SJSA1 (cell line): Measurements from ENCODE around the gene MEIOB. TPM values are rescaled to one million over a fixed set of nuclear protein-coding genes. Genes with fewer than 3 reads are reported as not detected.

Experiments
- DNase-seq, 2 experiments: peaks; one replicate each; pipeline ENCODE4 v3.0.0-alpha.2; 2015 to 2020; ENCODE audit warnings: low spot score in 2 of 2, low read depth in 1 of 2
- H3K27ac ChIP-seq: fragments of 250-450 bp; sonication (Bioruptor Pico); 2 replicates; pipeline ENCODE4 v1.5.1; 2020; ENCODE audit warnings: mild to moderate bottlenecking, moderate library complexity
- H3K27me3 ChIP-seq: fragments of 250-450 bp; sonication (Bioruptor Pico); replicated peaks from 2 replicates; pipeline ENCODE4 v1.5.1; 2020; ENCODE audit warnings: mild to moderate bottlenecking, moderate library complexity
- H3K36me3 ChIP-seq: fragments of 250-450 bp; sonication (Bioruptor Pico); 2 replicates; pipeline ENCODE4 v1.5.1; 2020; ENCODE audit warnings: mild to moderate bottlenecking
- H3K4me1 ChIP-seq: fragments of 250-450 bp; sonication (Bioruptor Pico); replicated peaks from 2 replicates; pipeline ENCODE4 v1.6.1; 2021; ENCODE audit warnings: mild to moderate bottlenecking
- H3K4me3 ChIP-seq: fragments of 250-450 bp; sonication (Bioruptor Pico); 2 replicates; pipeline ENCODE4 v1.5.1; 2020; ENCODE audit warnings: mild to moderate bottlenecking
- H3K9me3 ChIP-seq: fragments of 250-450 bp; sonication (Bioruptor Pico); replicated peaks from 2 replicates; pipeline ENCODE4 v1.5.1; 2020; ENCODE audit warnings: mild to moderate bottlenecking
- total RNA-seq: library from RNA; depleted of rRNA; stranded (reverse); fragments of >200 nt; shearing (Covaris generic); gene quantifications from 2 replicates; pipeline ENCODE4 v1.2.3, GENCODE V29; 2014

Gene MEIOB
- total RNA-seq, 1 experiment from 2014 or later, result not detected

DNA sequence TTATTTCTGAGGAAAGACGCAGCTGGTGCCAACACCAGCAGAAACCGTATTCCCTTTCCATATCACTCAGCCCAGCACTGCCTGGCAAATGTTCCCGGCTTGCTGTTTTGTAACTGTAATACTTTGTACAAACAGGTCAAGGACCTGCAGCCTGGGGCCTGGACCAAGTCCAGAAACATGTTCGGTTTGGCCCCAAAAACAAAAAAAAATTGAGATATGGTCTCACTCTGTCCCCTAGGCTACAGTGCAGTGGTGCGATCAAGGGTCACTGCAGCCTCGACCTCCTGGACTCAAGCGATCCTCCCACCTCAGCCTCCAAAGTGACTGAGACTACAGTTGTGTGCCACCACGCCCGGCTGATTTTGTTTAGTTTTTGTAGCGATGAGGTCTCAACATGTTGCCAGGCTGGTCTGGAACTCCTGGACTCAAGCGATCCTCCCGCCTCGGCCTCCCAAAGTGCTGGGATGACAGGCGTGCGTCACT is 46.5 kb downstream of the MEIOB start:
- H3K9me3 ChIP-seq, result no peaks in the 10 kb centered on the region
- no peak for DNase-seq
- peaks cover 17% of the 10 kb centered on the region for H3K36me3 ChIP-seq
- no peak overlapping the region for H3K27ac ChIP-seq
- H3K4me3 ChIP-seq, result peak overlapping the region; percentile 86
- no peaks in the 10 kb centered on the region for H3K27me3 ChIP-seq
- peaks cover 24% of the 10 kb centered on the region for H3K4me1 ChIP-seq

- H3K9me3 ChIP-seq, result no peaks in the 10 kb centered on the region
- H3K27me3 ChIP-seq, result no peaks in the 10 kb centered on the region
- DNase-seq, result peak; percentile 20 to 70
- H3K27ac ChIP-seq, result no peak overlapping the region
- peaks cover 24% of the 10 kb centered on the region for H3K4me1 ChIP-seq
- no peak overlapping the region for H3K4me3 ChIP-seq
- H3K36me3 ChIP-seq, result peaks cover 3% of the 10 kb centered on the region
Measured at GRCh38 chr16:1823821-1824220, 48.1 kb downstream of the MEIOB start.

GRCh38 chr16:1822801-1823200 is 49.2 kb downstream of the MEIOB start:
- Histone ChIP-seq H3K4me3 (no peak overlapping the region), H3K36me3 (no peaks in the 10 kb centered on the region; the same call in 1 of the 2 replicates), H3K27me3 (no peaks in the 10 kb centered on the region), H3K27ac (no peak overlapping the region), H3K9me3 (no peaks in the 10 kb centered on the region), H3K4me1 (peaks cover 17% of the 10 kb centered on the region)
- no peak for DNase-seq

DNA sequence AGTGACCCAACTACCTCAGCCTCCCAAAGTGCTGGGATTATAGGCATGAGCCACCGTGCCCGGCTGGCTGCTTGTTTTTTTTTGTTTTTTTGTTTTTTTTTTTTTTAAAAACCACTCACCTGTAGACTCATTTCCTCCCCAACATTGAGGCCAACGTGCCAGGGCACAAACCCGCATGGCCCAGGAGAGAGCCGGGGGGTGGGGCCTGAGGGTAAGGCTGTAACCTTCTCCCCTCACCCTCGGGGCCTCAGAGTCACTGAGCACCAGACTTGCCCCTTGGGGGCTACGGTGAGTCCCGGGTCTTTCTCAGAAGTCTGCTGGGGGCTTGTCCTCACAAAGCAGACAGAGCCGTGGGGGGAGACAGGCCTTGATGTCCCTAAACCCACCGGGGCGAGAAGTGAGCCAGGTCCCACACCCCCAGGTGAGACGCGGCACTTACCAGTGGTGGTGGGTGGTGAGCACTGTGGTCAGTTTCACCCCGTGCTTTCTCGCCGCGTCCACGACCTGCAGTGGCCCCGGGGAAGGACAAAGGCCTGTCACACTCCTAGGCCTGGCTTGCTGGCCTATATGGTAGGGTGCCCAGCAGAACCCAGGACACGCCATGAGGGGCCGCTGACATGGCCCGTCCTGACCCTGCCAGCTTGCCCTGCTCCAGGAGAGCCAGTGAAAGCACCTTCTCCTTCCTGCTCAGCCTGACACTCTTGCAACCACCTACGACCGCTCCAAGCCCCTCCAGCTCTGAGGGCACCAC is 49.9 kb downstream of the MEIOB start:
- Histone ChIP-seq H3K9me3 (no peaks in the 10 kb centered on the region), H3K27ac (no peak overlapping the region), H3K4me3 (no peak overlapping the region), H3K36me3 (no peaks in the 10 kb centered on the region; the same call in 1 of the 2 replicates), H3K4me1 (peaks cover 10% of the 10 kb centered on the region), H3K27me3 (no peaks in the 10 kb centered on the region)
- DNase-seq, result no peak

- no peak for DNase-seq
- peaks cover 5% of the 10 kb centered on the region for H3K36me3 ChIP-seq
- H3K27me3 ChIP-seq, result no peaks in the 10 kb centered on the region
- no peak overlapping the region for H3K4me3 ChIP-seq
- no peaks in the 10 kb centered on the region for H3K9me3 ChIP-seq
- H3K4me1 ChIP-seq, result peaks cover 5% of the 10 kb centered on the region
- H3K27ac ChIP-seq, result no peak overlapping the region
Measured at GRCh38 chr16:1820946-1821290, 51.0 kb downstream of the MEIOB start.

DNA sequence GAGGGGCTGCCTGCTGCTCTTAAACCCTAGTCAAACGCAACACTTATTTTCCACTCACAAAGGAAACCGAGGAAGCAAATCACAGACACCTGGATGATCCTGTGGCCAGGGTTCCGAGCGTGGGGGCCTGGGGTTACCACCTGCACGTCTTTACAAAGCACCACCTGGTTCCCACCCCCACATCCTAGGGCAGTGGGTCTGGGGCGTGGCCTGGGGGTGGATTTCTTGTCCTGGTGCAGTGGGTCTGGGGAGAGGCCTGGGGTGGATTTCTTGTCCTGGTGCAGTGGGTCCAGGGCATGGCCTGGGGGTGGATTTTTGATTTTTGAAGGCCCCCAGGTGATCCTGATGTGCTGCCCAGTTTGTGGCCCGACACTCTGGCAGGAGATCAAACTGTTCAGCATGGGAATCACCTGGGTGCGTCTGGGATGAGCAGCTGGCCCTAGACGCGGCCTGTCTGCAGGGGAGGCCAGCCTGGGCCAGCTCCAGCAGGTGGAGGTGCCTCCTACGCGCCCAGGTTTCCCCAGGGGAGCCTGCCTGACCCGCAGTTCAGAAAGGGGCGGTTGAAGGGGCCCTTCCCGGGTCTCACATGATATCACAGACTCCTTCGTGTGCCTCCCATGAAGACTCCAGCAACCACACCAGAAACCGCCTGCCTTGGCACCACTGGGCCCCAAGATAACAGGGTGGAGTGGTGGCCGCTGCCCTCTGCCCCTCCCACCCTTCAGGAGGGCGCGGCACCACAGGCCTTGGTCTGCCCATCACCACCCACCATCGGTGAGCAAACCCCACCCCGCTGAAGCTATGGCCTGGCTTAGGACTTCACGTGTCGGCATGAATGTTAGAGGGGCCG is 51.6 kb downstream of the MEIOB start:
- H3K36me3 ChIP-seq, result peaks cover 5% of the 10 kb centered on the region
- no peak overlapping the region for H3K4me3 ChIP-seq
- no peaks in the 10 kb centered on the region; the same call in 1 of the 2 replicates for H3K4me1 ChIP-seq
- no peaks in the 10 kb centered on the region for H3K27me3 ChIP-seq
- H3K9me3 ChIP-seq, result no peaks in the 10 kb centered on the region
- no peak for DNase-seq
- H3K27ac ChIP-seq, result no peak overlapping the region

DNA sequence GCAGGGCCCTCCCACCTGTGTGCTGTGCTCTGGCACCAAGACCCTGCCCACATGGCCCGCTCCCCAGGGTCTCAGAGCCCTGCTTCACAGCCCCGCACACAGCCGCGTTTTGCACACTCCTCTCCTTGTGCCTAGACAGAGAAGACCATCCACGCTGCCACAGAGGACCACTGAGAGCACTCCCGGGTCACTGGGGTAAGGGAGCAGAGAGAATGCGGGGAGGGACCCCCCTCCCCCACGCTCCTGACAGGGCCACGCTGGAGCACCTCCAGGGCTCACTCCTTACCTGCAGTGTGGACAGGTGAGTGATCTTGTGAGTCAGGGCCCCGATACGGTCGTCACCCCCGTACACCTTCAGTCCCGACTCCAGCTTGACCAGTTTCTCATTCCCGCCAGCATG is 52.4 kb downstream of the MEIOB start:
- H3K27ac ChIP-seq, result no peak overlapping the region

GRCh38 chr16:1818873-1819525 is 53.0 kb downstream of the MEIOB start:
- no peaks in the 10 kb centered on the region for H3K9me3 ChIP-seq
- no peaks in the 10 kb centered on the region for H3K27me3 ChIP-seq
- peaks cover 5% of the 10 kb centered on the region for H3K36me3 ChIP-seq
- DNase-seq, result no peak
- no peak overlapping the region for H3K27ac ChIP-seq
- no peaks in the 10 kb centered on the region for H3K4me1 ChIP-seq
- no peak overlapping the region for H3K4me3 ChIP-seq

More for the DNA sequence above, 52.4 kb downstream of the MEIOB start:
- Histone ChIP-seq H3K36me3 (peaks cover 5% of the 10 kb centered on the region), H3K4me1 (no peaks in the 10 kb centered on the region), H3K4me3 (no peak overlapping the region), H3K9me3 (no peaks in the 10 kb centered on the region), H3K27me3 (no peaks in the 10 kb centered on the region)
- DNase-seq, result no peak

GRCh38 chr16:1818204-1818872 is 53.6 kb downstream of the MEIOB start:
- Histone ChIP-seq H3K9me3 (no peaks in the 10 kb centered on the region), H3K27ac (no peak overlapping the region), H3K4me3 (no peak overlapping the region), H3K36me3 (peaks cover 5% of the 10 kb centered on the region), H3K27me3 (no peaks in the 10 kb centered on the region), H3K4me1 (no peaks in the 10 kb centered on the region)
- no peak for DNase-seq

DNA sequence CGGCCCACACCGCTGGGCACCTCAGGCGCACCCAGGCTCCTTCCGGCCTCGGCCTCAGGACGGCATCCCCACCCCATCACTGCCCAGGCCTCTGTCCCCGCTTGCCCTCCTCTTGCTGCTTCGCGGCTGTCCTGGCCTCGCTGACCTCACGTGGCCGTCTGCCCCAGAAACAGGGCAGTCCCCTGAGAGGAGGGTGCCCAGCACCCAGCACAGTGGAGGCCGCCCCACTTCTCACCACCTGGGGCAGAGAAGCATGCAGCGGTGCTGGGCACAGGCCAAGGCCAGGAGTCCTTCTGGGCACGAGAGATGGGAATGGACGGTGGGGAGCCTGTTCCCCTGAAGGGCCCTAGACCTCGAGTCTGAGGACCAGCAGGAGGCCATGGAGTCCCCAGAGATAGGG is 54.2 kb downstream of the MEIOB start:
- no peaks in the 10 kb centered on the region for H3K4me1 ChIP-seq
- H3K27me3 ChIP-seq, result no peaks in the 10 kb centered on the region
- peaks cover 5% of the 10 kb centered on the region for H3K36me3 ChIP-seq
- H3K4me3 ChIP-seq, result no peak overlapping the region
- no peak for DNase-seq
- H3K27ac ChIP-seq, result no peak overlapping the region
- H3K9me3 ChIP-seq, result no peaks in the 10 kb centered on the region

DNA sequence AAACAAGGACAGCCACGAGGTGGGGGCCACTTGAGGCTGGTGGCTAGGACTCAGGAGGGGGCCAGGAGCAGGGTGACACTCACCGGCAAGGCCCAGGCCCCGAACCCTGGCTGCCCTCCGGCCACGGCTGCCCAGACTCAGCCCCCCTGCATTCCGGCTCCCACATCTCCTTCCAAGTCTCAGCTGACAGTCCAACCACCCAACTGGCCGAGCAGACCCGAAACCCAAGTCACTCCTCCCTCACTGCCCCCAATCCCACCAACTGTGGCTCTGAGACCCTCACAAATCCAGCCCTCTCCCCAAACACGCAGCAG is 54.7 kb downstream of the MEIOB start:
- Histone ChIP-seq H3K27ac (no peak overlapping the region), H3K4me1 (no peaks in the 10 kb centered on the region), H3K27me3 (no peaks in the 10 kb centered on the region), H3K36me3 (peaks cover 5% of the 10 kb centered on the region), H3K4me3 (no peak overlapping the region), H3K9me3 (no peaks in the 10 kb centered on the region)
- no peak for DNase-seq

DNA sequence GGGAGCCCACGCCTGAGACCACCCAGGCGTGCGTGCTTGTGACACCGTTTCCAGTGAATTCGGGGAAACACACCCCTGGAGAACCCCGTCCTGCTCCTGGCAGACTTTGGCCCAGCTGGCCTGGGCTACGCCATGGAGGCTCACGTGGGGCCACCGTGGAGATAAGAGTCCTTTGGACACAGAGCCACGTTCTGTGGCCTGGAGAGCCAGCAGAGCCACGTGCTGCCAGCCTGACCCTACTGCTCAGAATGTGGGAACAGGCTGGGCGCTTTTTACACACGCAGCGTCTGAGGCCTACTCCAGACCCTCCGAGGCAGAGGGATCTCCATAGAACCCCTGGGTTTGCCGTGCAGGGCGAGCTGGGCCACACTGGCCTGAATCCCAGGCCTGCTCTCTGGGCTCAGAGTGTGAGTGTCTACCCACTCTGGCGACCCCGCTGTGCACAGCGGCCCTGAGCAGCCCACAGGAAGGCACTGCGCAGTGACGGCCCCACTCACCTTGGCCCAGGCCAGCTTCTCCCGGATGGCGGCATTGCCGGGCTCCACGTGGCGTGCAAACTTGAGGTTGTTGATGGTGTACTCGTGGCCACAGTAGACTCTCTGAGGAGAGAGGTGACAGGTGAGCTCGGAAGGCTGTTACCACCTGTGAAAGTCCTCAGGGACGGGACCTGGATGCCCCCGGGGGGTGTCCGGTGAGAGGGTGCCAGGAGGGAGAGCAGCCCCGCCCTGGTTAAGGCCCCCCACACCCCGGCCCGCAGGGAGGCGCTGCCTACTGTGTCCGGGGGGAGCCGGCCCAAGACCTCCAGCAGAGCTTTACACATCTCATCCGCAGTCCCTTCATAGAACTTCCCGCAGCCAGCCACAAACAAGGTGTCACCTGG is 55.3 kb downstream of the MEIOB start:
- H3K36me3 ChIP-seq, result peaks cover 5% of the 10 kb centered on the region
- H3K27ac ChIP-seq, result no peak overlapping the region
- no peak for DNase-seq
- H3K27me3 ChIP-seq, result no peaks in the 10 kb centered on the region
- no peak overlapping the region for H3K4me3 ChIP-seq
- no peaks in the 10 kb centered on the region for H3K4me1 ChIP-seq
- H3K9me3 ChIP-seq, result no peaks in the 10 kb centered on the region

DNA sequence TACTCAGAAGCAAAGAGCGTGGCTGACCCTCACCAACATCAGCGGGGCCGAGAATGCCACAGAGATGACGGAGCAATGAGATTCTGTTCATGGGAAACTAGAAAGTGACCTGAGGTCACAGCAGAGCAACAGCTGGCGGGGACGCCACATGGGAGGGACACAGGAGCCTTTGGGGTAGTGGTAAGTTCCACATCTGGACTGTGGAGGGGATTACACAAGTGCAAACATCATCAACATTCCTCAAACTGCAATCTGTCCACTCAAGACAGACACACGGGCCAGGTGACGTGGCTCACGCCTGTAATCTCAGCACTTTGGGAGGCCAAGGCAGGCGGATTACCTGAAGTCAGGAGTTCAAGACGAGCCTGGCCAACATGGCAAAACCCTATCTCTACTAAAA is 56.5 kb downstream of the MEIOB start:
- no peaks in the 10 kb centered on the region for H3K27me3 ChIP-seq
- H3K36me3 ChIP-seq, result peaks cover 5% of the 10 kb centered on the region
- no peaks in the 10 kb centered on the region for H3K4me1 ChIP-seq
- H3K9me3 ChIP-seq, result no peaks in the 10 kb centered on the region
- DNase-seq, result no peak
- H3K27ac ChIP-seq, result no peak overlapping the region
- no peak overlapping the region for H3K4me3 ChIP-seq
